HG03354 (cell line): ENCODE data around the gene DHX15.
A peak's percentile ranks its signal among the peaks of the same experiment; 100 is the strongest.

Experiments
- ATAC-seq: cut with Tn5 transposase; IDR thresholded peaks from one replicate; pipeline ENCODE4 v1.9.1; 2021; ENCODE audit warnings: mild to moderate bottlenecking; ENCODE audit not compliant: unreplicated experiment, poor library complexity, severe bottlenecking

Gene DHX15

GRCh38 chr4:24584211-24584850, at the start of gene DHX15:
TSS of gene DHX15 (minus strand) at chr4:24584554. CDS start at chr4:24584393, 161 bp downstream.
- peak; percentile 86 for ATAC-seq

DNA sequence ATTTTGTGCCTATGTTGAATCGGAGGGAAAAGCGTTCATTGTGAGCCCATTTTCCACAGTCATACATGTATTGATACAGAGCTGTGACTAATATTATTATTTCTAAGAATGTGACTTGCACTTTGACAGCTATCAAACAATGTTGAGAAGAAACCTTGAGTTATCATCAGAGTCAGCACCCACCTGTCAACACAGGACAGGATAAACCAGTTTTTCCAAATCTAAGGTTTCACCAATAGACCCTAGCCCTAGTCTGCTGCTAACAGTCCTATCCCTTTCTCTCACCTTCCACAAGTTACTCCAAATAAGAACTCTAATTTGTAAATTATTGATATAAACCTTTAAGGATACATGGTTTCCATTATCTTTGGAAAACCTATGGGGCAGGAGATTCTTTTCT, 47.7 kb upstream of the DHX15 start:
- no peak for ATAC-seq

DNA sequence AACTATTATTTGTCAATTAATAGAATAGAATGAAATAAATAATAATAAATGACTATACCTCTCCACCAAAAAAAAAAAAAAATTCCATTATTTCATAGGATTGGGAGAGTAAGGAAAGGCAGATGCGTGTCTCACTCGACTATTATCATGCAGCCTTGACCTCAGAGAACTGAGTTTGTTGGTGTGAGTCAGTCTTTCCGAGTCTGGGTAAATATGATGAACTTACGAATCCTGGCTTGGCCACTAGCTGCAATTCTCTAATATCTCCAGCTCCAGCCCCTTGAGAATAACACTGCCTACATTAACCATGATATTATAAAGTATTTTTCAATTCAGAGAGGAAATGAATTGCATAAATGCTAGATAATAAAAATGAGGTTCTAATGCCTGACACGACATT, 46.6 kb upstream of the DHX15 start:
- ATAC-seq = no peak

GRCh38 chr4:24625091-24625490, 40.7 kb upstream of the DHX15 start:
- no peak for ATAC-seq

GRCh38 chr4:24624381-24624780, 40.0 kb upstream of the DHX15 start:
- no peak for ATAC-seq

GRCh38 chr4:24622146-24622834, 37.9 kb upstream of the DHX15 start:
- ATAC-seq = no peak

GRCh38 chr4:24615977-24616376, 31.6 kb upstream of the DHX15 start:
- ATAC-seq = no peak

DNA sequence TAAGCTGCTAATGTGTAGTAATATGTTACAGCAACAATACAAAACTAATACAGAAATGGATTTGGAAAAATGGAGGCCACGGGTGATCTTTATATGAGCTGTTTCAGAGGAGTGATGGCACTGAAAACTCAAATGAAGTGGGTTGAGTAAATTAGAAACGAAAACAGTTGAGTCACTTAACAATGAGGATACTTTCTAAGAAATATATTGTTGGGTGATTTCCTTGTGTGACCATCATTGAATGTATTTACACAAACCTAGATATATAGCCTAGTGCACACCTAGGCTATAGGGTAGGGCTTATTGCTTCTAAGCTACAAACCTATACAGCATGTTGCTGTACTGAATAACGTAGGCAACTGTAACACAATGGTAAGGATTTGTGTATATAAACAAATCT, 30.5 kb upstream of the DHX15 start:
- no peak for ATAC-seq

DNA sequence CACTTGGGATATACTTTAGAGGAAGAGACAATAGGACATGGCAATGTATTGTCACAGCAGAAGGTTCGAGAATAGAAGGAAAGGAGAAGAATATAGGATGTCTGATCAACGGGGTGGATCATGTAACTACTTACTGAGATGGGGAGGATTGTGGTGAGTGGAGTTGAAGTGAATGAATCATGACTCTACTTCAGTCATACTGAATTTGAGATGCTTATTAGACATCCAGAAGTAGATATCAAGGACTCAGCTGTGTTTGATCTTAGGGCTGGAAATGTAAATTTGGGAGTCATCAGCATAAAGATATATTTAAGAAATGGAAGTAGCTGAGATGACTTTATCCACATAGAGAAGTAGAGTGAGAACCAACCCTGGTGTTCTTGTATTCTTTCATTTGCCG, 29.1 kb upstream of the DHX15 start:
- no peak for ATAC-seq

- no peak for ATAC-seq
These were observed 27.2 kb upstream of the DHX15 start for GRCh38 chr4:24611575-24611974.

DNA sequence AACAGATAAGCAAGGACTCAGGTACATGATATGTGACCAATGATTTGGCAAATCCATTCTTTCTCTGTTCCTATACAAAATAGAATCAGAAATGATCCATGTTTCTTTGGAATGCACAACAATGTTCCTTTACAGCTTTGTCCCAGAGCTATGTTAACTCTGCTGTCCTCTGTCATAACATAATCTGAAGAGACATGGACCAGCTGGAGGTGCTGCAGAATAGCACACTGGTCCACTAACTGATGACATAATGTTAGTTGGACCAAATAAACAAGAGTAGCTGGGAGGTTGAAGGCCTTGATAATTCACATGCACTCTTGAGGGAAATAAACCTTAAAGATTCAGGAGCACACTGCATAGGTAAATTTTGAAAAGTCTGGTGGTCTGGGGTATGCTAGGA, 23.0 kb upstream of the DHX15 start:
- ATAC-seq = no peak

- ATAC-seq = no peak
These were observed 20.9 kb upstream of the DHX15 start for GRCh38 chr4:24605216-24605615.

DNA sequence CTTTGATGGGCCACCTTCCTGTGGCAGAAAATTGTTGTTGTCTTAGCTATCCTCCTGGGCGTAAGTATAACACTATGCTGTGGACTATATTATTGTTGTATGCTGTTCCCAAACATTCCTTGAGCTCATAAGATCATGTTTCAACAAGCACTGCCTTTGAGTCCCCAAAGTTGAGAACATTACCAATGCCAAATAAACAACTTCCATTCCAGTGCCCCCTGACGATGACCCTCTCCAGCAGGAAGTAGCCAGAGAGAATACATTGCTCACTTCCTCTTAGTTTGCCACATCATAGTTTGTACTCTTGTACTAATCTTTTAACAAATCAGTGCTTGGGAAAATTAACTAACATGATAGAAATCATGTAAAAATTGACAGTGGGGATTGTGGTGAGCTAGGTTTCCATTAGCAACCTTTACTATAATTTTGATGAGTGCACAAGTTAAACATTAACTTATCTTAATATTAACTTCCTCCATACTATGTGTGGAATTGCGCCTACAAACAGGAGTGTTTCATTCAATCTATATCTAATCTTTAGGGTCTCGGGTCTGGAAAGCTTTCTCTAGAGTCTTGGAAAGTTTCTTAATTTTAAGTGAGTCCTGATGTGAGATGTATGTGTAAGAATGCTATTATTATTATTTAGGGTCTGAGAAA, 20.3 kb upstream of the DHX15 start:
- no peak for ATAC-seq

DNA sequence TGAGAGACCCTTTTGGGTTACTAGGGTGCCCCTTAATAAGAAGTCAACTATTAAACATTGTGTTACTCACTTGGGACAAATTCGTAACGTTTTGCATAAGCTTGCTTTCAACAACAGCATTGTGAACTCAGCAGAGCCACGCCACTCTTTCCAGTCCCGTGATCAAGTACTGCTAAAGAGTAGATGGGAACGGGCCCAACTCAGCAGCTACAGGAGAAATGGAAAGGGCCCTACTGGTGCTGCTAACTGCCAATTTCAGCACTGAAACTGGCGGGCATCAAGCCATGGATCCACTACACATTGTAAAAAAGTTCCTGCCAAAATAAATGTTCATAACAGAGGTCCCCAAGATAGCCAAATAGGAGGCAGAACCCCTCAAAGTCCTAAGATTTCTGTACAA, 19.0 kb upstream of the DHX15 start:
- ATAC-seq = no peak

DNA sequence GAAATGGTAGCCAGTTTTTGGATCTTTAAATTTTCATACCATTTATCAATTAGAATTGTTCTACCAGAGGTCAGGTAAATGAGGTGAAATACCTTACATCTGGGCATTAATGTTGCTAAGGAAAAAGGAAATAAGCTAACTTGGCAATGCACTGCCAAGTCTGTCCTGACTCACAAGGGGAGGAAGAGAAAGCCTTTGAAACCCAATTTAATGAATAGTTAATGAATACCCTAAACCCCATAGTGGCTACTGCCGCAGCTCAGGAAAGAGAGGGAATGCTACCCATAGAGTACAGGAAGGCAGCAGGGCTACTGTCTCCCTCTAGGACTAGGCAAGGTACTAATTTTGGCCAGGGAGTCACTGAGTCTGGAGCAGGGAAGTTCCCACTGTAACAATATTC, 16.8 kb upstream of the DHX15 start:
- ATAC-seq = no peak

DNA sequence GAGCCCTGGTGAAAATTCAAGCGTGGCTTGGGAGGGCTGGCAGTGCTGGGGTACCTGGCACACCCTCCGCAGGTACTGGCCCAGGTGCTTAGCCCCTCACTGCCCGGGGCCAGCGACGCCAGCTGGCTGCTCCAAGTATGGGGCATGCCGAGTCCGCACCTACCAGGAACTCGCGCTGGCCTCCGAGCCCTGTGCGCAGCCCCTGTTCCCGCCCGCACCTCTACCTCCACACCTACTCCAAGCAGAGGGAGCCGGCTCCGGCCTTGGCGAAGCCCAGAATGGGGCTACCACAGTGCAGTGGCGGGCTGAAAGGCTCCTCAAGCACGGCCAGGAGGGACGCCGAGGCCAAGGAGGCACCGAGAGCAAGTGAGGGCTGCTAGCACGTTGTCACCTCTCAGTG, 14.9 kb upstream of the DHX15 start:
- no peak for ATAC-seq

- no peak for ATAC-seq
These were observed 13.7 kb upstream of the DHX15 start for GRCh38 chr4:24598025-24598424.

GRCh38 chr4:24595659-24596058, 11.3 kb upstream of the DHX15 start:
- ATAC-seq = no peak

GRCh38 chr4:24594887-24595286, 10.5 kb upstream of the DHX15 start:
- ATAC-seq = no peak

- ATAC-seq = peak; percentile 50
These were observed 5.1 kb upstream of the DHX15 start for GRCh38 chr4:24589448-24589847.
